ENCODE results near the gene RNF32. TPM values are rescaled to one million over a fixed set of nuclear protein-coding genes. Genes with fewer than 3 reads are reported as not detected.
"Not testable (repeated sequence)": the region's sequence is repeated elsewhere in the genome, so short reads cannot be mapped to it uniquely, and the experiment has no call there.

RNF32 gene
- total and polyA plus RNA-seq, 4 donors = 1.4 to 3.8 (median 2.9) TPM

DNA sequence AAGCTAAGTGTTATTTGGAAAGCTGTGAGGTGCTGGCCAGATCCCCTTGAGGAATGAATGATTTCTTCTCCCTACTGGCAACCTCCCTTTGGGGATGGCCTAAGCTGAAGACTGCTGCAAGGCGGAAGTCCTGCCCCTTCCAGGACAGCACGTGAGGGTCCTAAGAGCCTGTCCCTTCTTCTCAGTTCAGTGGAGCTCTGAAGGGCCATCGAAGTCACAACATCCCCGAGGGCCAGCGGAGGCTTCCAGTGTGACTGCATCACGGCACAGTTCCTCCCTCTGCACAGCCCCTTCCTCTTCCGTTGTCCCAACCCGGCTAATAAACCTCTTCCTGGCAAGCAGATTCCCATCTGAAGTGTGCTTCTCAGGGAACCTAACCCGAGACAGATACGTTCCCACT, 43.7 kb downstream of the RNF32 start:
- 94% methylated on average over 10 of the region's 10 CpGs for WGBS (ENCODE audit: insufficient coverage)
- H3K27me3 ChIP-seq (ENCODE audit: control insufficient read depth, insufficient read depth, low read length) = no peaks in the 10 kb centered on the region
- H3K27ac ChIP-seq (ENCODE audit: low read depth, low read length) = no peak overlapping the region
- no peaks in the 10 kb centered on the region for H3K9me3 ChIP-seq (ENCODE audit: control insufficient read depth, insufficient read depth, low read length)
- no peak for DNase-seq (ENCODE audit: low read depth in 4 of 6, low spot score in 6 of 6)
- no peak overlapping the region for H3K4me3 ChIP-seq (ENCODE audit: low read depth, low read length)
- H3K36me3 ChIP-seq (ENCODE audit: control insufficient read depth, insufficient read depth, low read length) = peaks cover 8% of the 10 kb centered on the region
- H3K4me1 ChIP-seq (ENCODE audit: control insufficient read depth, insufficient read depth, low read length) = no peaks in the 10 kb centered on the region

- no peak overlapping the region for H3K4me3 ChIP-seq (ENCODE audit: low read depth, low read length)
- 100% methylated on average over 1 of the region's 4 CpGs for WGBS (ENCODE audit: insufficient coverage)
These were observed 44.1 kb downstream of the RNF32 start for GRCh38 chr7:156684661-156685060.

DNA sequence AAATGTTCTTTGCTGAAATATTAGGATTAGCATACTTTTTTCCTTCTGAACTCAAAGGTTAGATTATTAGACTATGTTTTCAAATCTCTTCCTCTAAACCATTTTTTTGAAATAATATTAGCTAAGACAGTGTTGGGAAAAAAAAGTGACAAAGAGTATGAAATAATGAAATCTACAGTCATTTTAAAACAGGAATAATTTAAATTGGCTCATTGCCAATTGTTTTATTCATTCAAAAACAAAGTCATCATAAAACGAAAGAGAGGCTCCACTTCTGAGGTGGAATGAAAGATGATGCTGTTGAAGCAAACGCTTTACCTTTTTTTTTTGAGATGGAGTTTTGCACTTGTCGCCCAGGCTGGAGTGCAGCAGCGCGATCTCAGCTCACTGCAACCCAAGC, 51.2 kb downstream of the RNF32 start:
- peaks cover 1% of the 10 kb centered on the region for H3K9me3 ChIP-seq (ENCODE audit: control insufficient read depth, insufficient read depth, low read length)
- H3K4me3 ChIP-seq (ENCODE audit: low read depth, low read length) = no peak overlapping the region
- 92% methylated on average over 4 of the region's 5 CpGs for WGBS (ENCODE audit: insufficient coverage)
- DNase-seq (ENCODE audit: low read depth in 4 of 6, low spot score in 6 of 6) = no peak
- no peak overlapping the region for H3K27ac ChIP-seq (ENCODE audit: low read depth, low read length)
- no peaks in the 10 kb centered on the region for H3K36me3 ChIP-seq (ENCODE audit: control insufficient read depth, insufficient read depth, low read length)
- no peaks in the 10 kb centered on the region for H3K27me3 ChIP-seq (ENCODE audit: control insufficient read depth, insufficient read depth, low read length)
- no peaks in the 10 kb centered on the region for H3K4me1 ChIP-seq (ENCODE audit: control insufficient read depth, insufficient read depth, low read length)

More at GRCh38 chr7:156684661-156685060, 44.1 kb downstream of the RNF32 start:
- DNase-seq (ENCODE audit: low read depth in 4 of 6, low spot score in 6 of 6) = no peak
- no peaks in the 10 kb centered on the region for H3K9me3 ChIP-seq (ENCODE audit: control insufficient read depth, insufficient read depth, low read length)
- no peaks in the 10 kb centered on the region for H3K27me3 ChIP-seq (ENCODE audit: control insufficient read depth, insufficient read depth, low read length)
- H3K4me1 ChIP-seq (ENCODE audit: control insufficient read depth, insufficient read depth, low read length) = no peaks in the 10 kb centered on the region
- H3K27ac ChIP-seq (ENCODE audit: low read depth, low read length) = no peak overlapping the region
- peaks cover 6% of the 10 kb centered on the region for H3K36me3 ChIP-seq (ENCODE audit: control insufficient read depth, insufficient read depth, low read length)

GRCh38 chr7:156692849-156693248, 52.3 kb downstream of the RNF32 start:
- H3K27ac ChIP-seq (ENCODE audit: low read depth, low read length) = no peak overlapping the region
- H3K9me3 ChIP-seq (ENCODE audit: control insufficient read depth, insufficient read depth, low read length) = peaks cover 1% of the 10 kb centered on the region
- no peaks in the 10 kb centered on the region for H3K27me3 ChIP-seq (ENCODE audit: control insufficient read depth, insufficient read depth, low read length)
- H3K4me1 ChIP-seq (ENCODE audit: control insufficient read depth, insufficient read depth, low read length) = no peaks in the 10 kb centered on the region
- no peak overlapping the region for H3K4me3 ChIP-seq (ENCODE audit: low read depth, low read length)
- no peaks in the 10 kb centered on the region for H3K36me3 ChIP-seq (ENCODE audit: control insufficient read depth, insufficient read depth, low read length)
- DNase-seq (ENCODE audit: low read depth in 4 of 6, low spot score in 6 of 6) = no peak
- no CpG with 5 or more reads among the region's 1 CpG for WGBS (ENCODE audit: insufficient coverage)

DNA sequence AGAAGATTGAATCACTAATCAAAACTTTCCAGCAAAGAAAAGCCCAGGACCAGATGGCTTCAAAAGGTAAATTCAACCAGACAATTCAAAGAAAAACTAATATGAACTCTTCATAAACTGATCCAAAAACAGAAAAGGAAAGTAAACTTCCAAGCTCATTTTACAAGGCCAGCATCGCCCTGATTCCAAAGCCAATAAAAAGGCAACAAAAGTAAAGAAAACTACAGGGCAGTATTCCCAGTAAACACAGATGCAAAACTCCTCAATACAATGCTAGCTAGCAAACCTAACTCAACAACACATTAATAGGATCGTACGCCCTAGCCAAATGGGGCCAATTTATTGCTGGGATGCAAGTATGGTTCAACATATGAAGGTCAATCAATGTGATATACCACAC, 53.1 kb downstream of the RNF32 start:
- Histone ChIP-seq H3K27me3 (ENCODE audit: control insufficient read depth, insufficient read depth, low read length) (no peaks in the 10 kb centered on the region), H3K4me3 (ENCODE audit: low read depth, low read length) (no peak overlapping the region), H3K27ac (ENCODE audit: low read depth, low read length) (no peak overlapping the region), H3K36me3 (ENCODE audit: control insufficient read depth, insufficient read depth, low read length) (no peaks in the 10 kb centered on the region), H3K9me3 (ENCODE audit: control insufficient read depth, insufficient read depth, low read length) (peaks cover 1% of the 10 kb centered on the region), H3K4me1 (ENCODE audit: control insufficient read depth, insufficient read depth, low read length) (no peaks in the 10 kb centered on the region)
- DNase-seq (ENCODE audit: low read depth in 4 of 6, low spot score in 6 of 6) = no peak
- 100% methylated on average over 1 of the region's 3 CpGs for WGBS (ENCODE audit: insufficient coverage)

DNA sequence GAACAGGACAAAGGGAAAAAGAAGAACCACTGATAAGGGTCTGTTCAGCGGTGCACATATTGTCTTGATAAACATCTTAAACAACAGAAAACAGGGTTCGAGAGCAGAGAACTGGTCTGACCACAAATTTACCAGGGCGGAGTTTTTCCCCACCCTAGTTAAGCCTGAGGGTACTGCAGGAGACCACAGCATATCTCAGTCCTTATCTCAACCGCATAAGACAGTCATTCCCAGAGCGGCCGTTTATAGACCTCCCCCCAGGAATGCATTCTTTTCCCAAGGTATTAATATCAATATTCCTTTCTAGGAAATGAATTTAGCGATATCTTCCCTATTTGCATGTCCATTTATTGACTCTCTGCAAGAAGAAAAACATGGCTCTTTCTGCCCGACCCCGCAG, 56.7 kb downstream of the RNF32 start:
- 85% methylated on average over 4 of the region's 9 CpGs for WGBS (ENCODE audit: insufficient coverage)
- H3K9me3 ChIP-seq (ENCODE audit: control insufficient read depth, insufficient read depth, low read length); H3K36me3 ChIP-seq (ENCODE audit: control insufficient read depth, insufficient read depth, low read length); DNase-seq (ENCODE audit: low read depth in 4 of 6, low spot score in 6 of 6); H3K27ac ChIP-seq (ENCODE audit: low read depth, low read length); H3K4me1 ChIP-seq (ENCODE audit: control insufficient read depth, insufficient read depth, low read length); H3K27me3 ChIP-seq (ENCODE audit: control insufficient read depth, insufficient read depth, low read length); H3K4me3 ChIP-seq (ENCODE audit: low read depth, low read length): not testable (repeated sequence)

GRCh38 chr7:156698512-156698911, 57.9 kb downstream of the RNF32 start:
- H3K9me3 ChIP-seq (ENCODE audit: control insufficient read depth, insufficient read depth, low read length); H3K27me3 ChIP-seq (ENCODE audit: control insufficient read depth, insufficient read depth, low read length); DNase-seq (ENCODE audit: low read depth in 4 of 6, low spot score in 6 of 6); H3K36me3 ChIP-seq (ENCODE audit: control insufficient read depth, insufficient read depth, low read length); H3K27ac ChIP-seq (ENCODE audit: low read depth, low read length); H3K4me3 ChIP-seq (ENCODE audit: low read depth, low read length); H3K4me1 ChIP-seq (ENCODE audit: control insufficient read depth, insufficient read depth, low read length): not testable (repeated sequence)
- 100% methylated on average over 4 of the region's 4 CpGs for WGBS (ENCODE audit: insufficient coverage)

- H3K36me3 ChIP-seq (ENCODE audit: control insufficient read depth, insufficient read depth, low read length); H3K27ac ChIP-seq (ENCODE audit: low read depth, low read length); H3K4me1 ChIP-seq (ENCODE audit: control insufficient read depth, insufficient read depth, low read length); H3K4me3 ChIP-seq (ENCODE audit: low read depth, low read length); H3K9me3 ChIP-seq (ENCODE audit: control insufficient read depth, insufficient read depth, low read length); H3K27me3 ChIP-seq (ENCODE audit: control insufficient read depth, insufficient read depth, low read length); DNase-seq (ENCODE audit: low read depth in 4 of 6, low spot score in 6 of 6): not testable (repeated sequence)
- WGBS (ENCODE audit: insufficient coverage) = no CpG with 5 or more reads among the region's 1 CpG
These were observed 61.2 kb downstream of the RNF32 start for GRCh38 chr7:156701787-156702186.

- peaks cover 2% of the 10 kb centered on the region for H3K9me3 ChIP-seq (ENCODE audit: control insufficient read depth, insufficient read depth, low read length)
- H3K36me3 ChIP-seq (ENCODE audit: control insufficient read depth, insufficient read depth, low read length) = no peaks in the 10 kb centered on the region
- no peak overlapping the region for H3K27ac ChIP-seq (ENCODE audit: low read depth, low read length)
These were observed 61.8 kb downstream of the RNF32 start for GRCh38 chr7:156702399-156702798.

DNA sequence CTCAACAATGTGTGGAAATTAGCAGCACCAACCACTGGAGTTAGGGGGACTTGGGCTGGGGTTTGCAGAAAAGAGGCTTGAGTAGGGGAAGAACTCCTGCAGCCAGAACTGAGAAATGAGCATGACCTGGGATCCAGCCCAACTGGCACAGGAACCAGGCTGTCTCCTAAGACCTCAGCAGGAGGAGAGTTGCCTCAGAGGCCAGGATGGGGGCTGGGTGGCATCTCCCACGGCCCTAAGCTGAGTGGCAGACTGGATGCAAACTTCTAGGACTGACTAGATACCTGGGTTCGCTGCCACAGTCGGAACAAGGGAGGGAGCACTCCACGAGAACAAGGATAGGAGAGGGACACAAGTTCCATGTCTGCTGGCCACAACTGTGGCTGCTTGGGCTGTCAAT, 62.6 kb downstream of the RNF32 start:
- WGBS (ENCODE audit: insufficient coverage) = 86% methylated on average over 4 of the region's 4 CpGs
- no peak overlapping the region for H3K4me3 ChIP-seq (ENCODE audit: low read depth, low read length)
- peak in 1 of 6 donors; percentile 7 for DNase-seq (ENCODE audit: low read depth in 4 of 6, low spot score in 6 of 6)
- no peak overlapping the region for H3K27ac ChIP-seq (ENCODE audit: low read depth, low read length)
- H3K36me3 ChIP-seq (ENCODE audit: control insufficient read depth, insufficient read depth, low read length) = no peaks in the 10 kb centered on the region
- H3K27me3 ChIP-seq (ENCODE audit: control insufficient read depth, insufficient read depth, low read length) = no peaks in the 10 kb centered on the region
- H3K4me1 ChIP-seq (ENCODE audit: control insufficient read depth, insufficient read depth, low read length) = peaks cover 6% of the 10 kb centered on the region
- H3K9me3 ChIP-seq (ENCODE audit: control insufficient read depth, insufficient read depth, low read length) = peaks cover 2% of the 10 kb centered on the region

More at GRCh38 chr7:156702399-156702798, 61.8 kb downstream of the RNF32 start:
- Histone ChIP-seq H3K4me3 (ENCODE audit: low read depth, low read length) (no peak overlapping the region), H3K27me3 (ENCODE audit: control insufficient read depth, insufficient read depth, low read length) (no peaks in the 10 kb centered on the region), H3K4me1 (ENCODE audit: control insufficient read depth, insufficient read depth, low read length) (peaks cover 6% of the 10 kb centered on the region)
- no peak for DNase-seq (ENCODE audit: low read depth in 4 of 6, low spot score in 6 of 6)

Measured in spinal cord (tissue), 10 donors.